Transverse colon (tissue), 4 donors: Measurements from ENCODE around the gene CBX3. TPM values are rescaled to one million over a fixed set of nuclear protein-coding genes. Genes with fewer than 3 reads are reported as not detected.

ENCODE experiments used
- DNase-seq: peaks from one replicate; pipeline ENCODE4 v3.0.0-alpha.2; 2019
- H3K27ac ChIP-seq, 4 donors: fragments of 200-600 bp; sonication (generic); 2 replicates each; pipeline ENCODE4 v1.5.1; 2016 to 2018; ENCODE audit warnings: inconsistent platforms in 4 of 4
- H3K27me3 ChIP-seq: fragments of 200-600 bp; sonication (generic); 2 replicates; pipeline ENCODE4 v1.5.1; 2017; ENCODE audit warnings: inconsistent platforms
- H3K36me3 ChIP-seq, 4 donors: fragments of 200-600 bp; sonication (generic); 2 replicates each; pipeline ENCODE4 v1.5.1; 2017 to 2019; ENCODE audit warnings: inconsistent platforms in 4 of 4
- H3K4me1 ChIP-seq, 4 donors: fragments of 200-600 bp; sonication (generic); 2 replicates each; pipeline ENCODE4 v1.5.1; 2017 to 2020; ENCODE audit warnings: inconsistent platforms in 4 of 4
- H3K4me3 ChIP-seq, 4 donors: fragments of 200-600 bp; sonication (generic); 1 replicate in 1 of 4; 2 replicates in 3 of 4; pipeline versions ENCODE4 v1.5.1 to v1.6.1; 2017 to 2019; ENCODE audit warnings: inconsistent platforms in 4 of 4
- H3K9me3 ChIP-seq, 2 donors: fragments of 200-600 bp; sonication (generic); 2 replicates each; pipeline ENCODE4 v1.5.1; 2017 to 2019; ENCODE audit warnings: inconsistent platforms in 2 of 2
- EP300 ChIP-seq: sonication (generic); formaldehyde crosslinking; IDR thresholded peaks from one replicate; pipeline ENCODE4 v1.6.1; 2017; ENCODE audit warnings: antibody characterized with exemption, low read depth
- POLR2A ChIP-seq: fragments of 450-650 bp; IDR thresholded peaks from one replicate; pipeline ENCODE4 v1.6.1; 2016; ENCODE audit warnings: antibody characterized with exemption, mild to moderate bottlenecking, moderate library complexity
- POLR2AphosphoS5 ChIP-seq, 3 donors: sonication (generic); formaldehyde crosslinking; IDR thresholded peaks; one replicate each; pipeline ENCODE4 v1.6.1; 2016; ENCODE audit warnings: antibody characterized with exemption in 3 of 3
- WGBS, 2 donors: methylation state at CpG; one replicate each; pipeline ENCODE4 v1.1.5; 2018; ENCODE audit warnings: low coverage in 1 of 2; 5-methylcytosine and 5-hydroxymethylcytosine counted together
- in situ Hi-C, 4 donors: fragments of 200-750 bp; cut with MboI; loops; one replicate each; pipeline versions ENCODE4 v1.15.0 to v1.15.1; 2017; ENCODE audit warnings: low sequenced_read_pairs in 3 of 4, low pct_ligation_motif_present in 1 of 4, low pct_unique_long_range_greater_than_20kb in 1 of 4
- intact Hi-C: fragments of 100-400 bp; cut with DNase I; formaldehyde crosslinking; loops from one replicate; pipeline ENCODE4 v1.15.1; 2023; ENCODE audit warnings: low total_unique reads
- total RNA-seq, 4 donors: library from RNA; depleted of rRNA; stranded (reverse); fragments of >200 nt; gene quantifications; one replicate each; pipeline ENCODE4 v1.1.0, GENCODE V29; 2016
- TF ChIP-seq, protein P1 (sequence below), 5 experiments: fragments of 200-600 bp in 3 of 5; fragments of 450-650 bp in 2 of 5; sonication (generic) in 3 of 5; IDR thresholded peaks; 1 replicate in 2 of 5; 2 replicates in 3 of 5; pipeline ENCODE4 v1.5.1; 2016 to 2017; ENCODE audit warnings: antibody characterized with exemption in 5 of 5, inconsistent platforms in 3 of 5, mild to moderate bottlenecking in 2 of 5, moderate library complexity in 1 of 5

Gene CBX3
- total RNA-seq, 4 donors from 2014 or later = 48.2 to 107 (median 60.3) TPM

DNA sequence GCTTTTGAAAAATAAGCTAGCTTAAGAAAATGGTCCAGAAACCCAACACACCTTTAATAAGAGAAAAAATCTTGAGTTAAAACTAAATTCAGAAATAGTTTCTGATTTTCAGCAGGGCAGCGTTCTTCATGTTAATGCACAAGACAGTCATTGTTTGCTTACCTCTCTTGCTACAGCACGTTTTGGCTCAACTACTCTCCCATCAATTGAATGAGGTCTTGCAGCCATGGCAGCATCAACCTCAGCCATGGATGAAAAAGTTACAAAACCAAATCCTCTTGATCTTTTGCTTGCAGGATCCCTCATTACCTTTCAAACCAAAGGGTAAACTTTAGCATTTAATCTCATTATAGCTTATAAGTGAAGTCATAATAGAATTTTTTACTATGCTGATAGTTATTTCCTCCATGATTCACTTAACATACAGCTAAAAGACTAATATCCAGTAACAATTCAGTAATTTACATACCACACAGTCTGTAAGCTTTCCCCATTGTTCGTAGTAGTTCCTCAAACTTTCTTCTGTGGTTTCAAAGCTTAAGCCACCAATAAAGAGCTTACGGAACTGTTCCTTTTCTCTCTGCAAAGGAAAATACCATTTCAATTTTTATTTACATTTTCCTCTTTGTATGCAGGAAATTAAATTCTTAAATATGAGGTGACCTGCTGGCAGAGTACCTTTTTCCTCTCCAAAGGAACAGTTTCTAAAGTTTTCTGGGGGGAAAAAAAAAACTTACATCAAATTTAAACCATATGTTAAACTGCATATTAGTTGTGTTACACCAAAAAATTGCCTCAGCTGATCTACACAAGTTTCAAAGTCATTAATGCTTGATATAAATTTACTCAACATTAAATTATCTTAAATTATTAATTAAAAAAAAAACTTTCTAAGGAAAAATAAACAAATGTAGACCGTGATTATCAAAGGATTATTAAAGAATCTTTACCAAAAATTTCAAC is 4.1 kb upstream of the CBX3 start:
- Histone ChIP-seq H3K36me3 (peaks cover 0 to 50% (median 23%) of the 10 kb centered on the region in 4 donors), H3K27me3 (no peaks in the 10 kb centered on the region), H3K4me1 (peaks cover 41 to 56% (median 50%) of the 10 kb centered on the region in 4 donors), H3K4me3 (peak overlapping the region; percentile 4 to 98 (median 79)), H3K27ac (peak overlapping the region; percentile 97 to 100 (median 99)), H3K9me3 (no peaks in the 10 kb centered on the region)
- TF ChIP-seq EP300 = no peak
- TF ChIP-seq, protein P1, sequence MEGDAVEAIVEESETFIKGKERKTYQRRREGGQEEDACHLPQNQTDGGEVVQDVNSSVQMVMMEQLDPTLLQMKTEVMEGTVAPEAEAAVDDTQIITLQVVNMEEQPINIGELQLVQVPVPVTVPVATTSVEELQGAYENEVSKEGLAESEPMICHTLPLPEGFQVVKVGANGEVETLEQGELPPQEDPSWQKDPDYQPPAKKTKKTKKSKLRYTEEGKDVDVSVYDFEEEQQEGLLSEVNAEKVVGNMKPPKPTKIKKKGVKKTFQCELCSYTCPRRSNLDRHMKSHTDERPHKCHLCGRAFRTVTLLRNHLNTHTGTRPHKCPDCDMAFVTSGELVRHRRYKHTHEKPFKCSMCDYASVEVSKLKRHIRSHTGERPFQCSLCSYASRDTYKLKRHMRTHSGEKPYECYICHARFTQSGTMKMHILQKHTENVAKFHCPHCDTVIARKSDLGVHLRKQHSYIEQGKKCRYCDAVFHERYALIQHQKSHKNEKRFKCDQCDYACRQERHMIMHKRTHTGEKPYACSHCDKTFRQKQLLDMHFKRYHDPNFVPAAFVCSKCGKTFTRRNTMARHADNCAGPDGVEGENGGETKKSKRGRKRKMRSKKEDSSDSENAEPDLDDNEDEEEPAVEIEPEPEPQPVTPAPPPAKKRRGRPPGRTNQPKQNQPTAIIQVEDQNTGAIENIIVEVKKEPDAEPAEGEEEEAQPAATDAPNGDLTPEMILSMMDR (IDR thresholded peaks at IDR 0.05) = no peak
- no peak for TF ChIP-seq POLR2A
- TF ChIP-seq POLR2AphosphoS5 (IDR thresholded peaks at IDR 0.05) = peak in 1 of 3 donors; percentile 4
- in situ Hi-C loops = loop anchor here in 2 of 4 donors (10.0 to 25.0 kb wide), 2 partner anchors 103 to 965 kb away; partner anchors contain the start of genes HOXA10 (in 2 of the 2), HOXA3 (in 2 of the 2), HOXA7 (in 2 of the 2) and HOXA9 (in 2 of the 2)
- DNase-seq = no peak
- 9 to 13% methylated on average over 5 of the region's 5 CpGs for WGBS, 2 donors
- intact Hi-C loops = no loop called here

- intact Hi-C loops (no loop called here), in situ Hi-C loops (loop anchor here in 2 of 4 donors (10.0 to 25.0 kb wide), 2 partner anchors 103 to 964 kb away; partner anchors contain the start of genes HOXA10 (in 2 of the 2), HOXA3 (in 2 of the 2), HOXA7 (in 2 of the 2) and HOXA9 (in 2 of the 2))
- WGBS, 2 donors = 0% methylated on average over 5 to 6 of the region's 6 CpGs
- H3K4me3 ChIP-seq = peak overlapping the region; percentile 78 to 98 (median 86)
- peak overlapping the region; percentile 97 to 100 (median 99) for H3K27ac ChIP-seq
- H3K9me3 ChIP-seq = no peaks in the 10 kb centered on the region
- no peak for TF ChIP-seq POLR2AphosphoS5 (IDR thresholded peaks at IDR 0.05)
- TF ChIP-seq, protein P1 (IDR thresholded peaks at IDR 0.05) = peak; percentile 73 to 88 (median 76)
- DNase-seq = no peak
- no peaks in the 10 kb centered on the region for H3K27me3 ChIP-seq
- peaks cover 0 to 42% (median 17%) of the 10 kb centered on the region in 4 donors for H3K36me3 ChIP-seq
- H3K4me1 ChIP-seq = peaks cover 39 to 56% (median 46%) of the 10 kb centered on the region in 4 donors
Measured at GRCh38 chr7:26198133-26198780, 3.3 kb upstream of the CBX3 start.

- H3K4me1 ChIP-seq = peaks cover 40 to 56% (median 46%) of the 10 kb centered on the region in 4 donors
- no peak for DNase-seq
- TF ChIP-seq, protein P1 (IDR thresholded peaks at IDR 0.05) = no peak
- TF ChIP-seq POLR2A (no peak), EP300 (no peak), POLR2AphosphoS5 (IDR thresholded peaks at IDR 0.05) (no peak)
- in situ Hi-C loops = loop anchor here in 2 of 4 donors (10.0 to 25.0 kb wide), 2 partner anchors 104 to 964 kb away; partner anchors contain the start of genes HOXA10 (in 2 of the 2), HOXA3 (in 2 of the 2), HOXA7 (in 2 of the 2) and HOXA9 (in 2 of the 2)
- 0 to 1% methylated on average over 7 of the region's 7 CpGs for WGBS, 2 donors
- H3K27ac ChIP-seq = peak overlapping the region; percentile 97 to 100 (median 99)
- peak overlapping the region; percentile 78 to 98 (median 86) for H3K4me3 ChIP-seq
- no peaks in the 10 kb centered on the region for H3K9me3 ChIP-seq
- intact Hi-C loops = no loop called here
- peaks cover 0 to 37% (median 15%) of the 10 kb centered on the region in 4 donors for H3K36me3 ChIP-seq
- no peaks in the 10 kb centered on the region for H3K27me3 ChIP-seq
Measured at GRCh38 chr7:26198781-26199169, 2.8 kb upstream of the CBX3 start.
